Hepatocyte (in vitro differentiated cells): Measurements from ENCODE around the gene HES1. TPM values are rescaled to one million over a fixed set of nuclear protein-coding genes. Genes with fewer than 3 reads are reported as not detected.
"Not testable (repeated sequence)": the region's sequence is repeated elsewhere in the genome, so short reads cannot be mapped to it uniquely, and the experiment has no call there.

Experiments
- DNase-seq: peaks from one replicate; pipeline ENCODE4 v3.0.0-alpha.2; 2016; ENCODE audit warnings: low spot score
- H2AFZ ChIP-seq: fragments of 200-600 bp; sonication (generic); 2 replicates; pipeline ENCODE4 v1.6.0; 2016; ENCODE audit warnings: antibody characterized with exemption, mild to moderate bottlenecking
- H3K27ac ChIP-seq: fragments of 200-600 bp; sonication (generic); 2 replicates; pipeline ENCODE4 v1.5.1; 2016; ENCODE audit warnings: mild to moderate bottlenecking
- H3K27me3 ChIP-seq: fragments of 200-600 bp; sonication (generic); 2 replicates; pipeline ENCODE4 v1.6.1; 2016
- H3K36me3 ChIP-seq: fragments of 200-600 bp; sonication (generic); replicated peaks from 2 replicates; pipeline ENCODE4 v1.5.1; 2016; ENCODE audit warnings: low read depth; ENCODE audit not compliant: insufficient read depth
- H3K4me1 ChIP-seq: fragments of 200-600 bp; sonication (generic); 2 replicates; pipeline ENCODE4 v1.5.1; 2016; ENCODE audit warnings: mild to moderate bottlenecking, moderate library complexity; ENCODE audit not compliant: insufficient read depth
- H3K4me2 ChIP-seq: fragments of 200-600 bp; sonication (generic); 2 replicates; pipeline ENCODE4 v1.6.0; 2016
- H3K4me3 ChIP-seq: fragments of 200-600 bp; sonication (generic); 2 replicates; pipeline ENCODE4 v1.5.1; 2016; ENCODE audit warnings: mild to moderate bottlenecking
- H3K79me2 ChIP-seq: fragments of 200-600 bp; sonication (generic); 2 replicates; pipeline ENCODE4 v1.6.0; 2017; ENCODE audit warnings: mild to moderate bottlenecking
- H3K9me2 ChIP-seq: fragments of 200-600 bp; sonication (generic); replicated peaks from 2 replicates; pipeline ENCODE4 v1.6.0; 2017; ENCODE audit warnings: mild to moderate bottlenecking; ENCODE audit not compliant: insufficient read depth
- H3K9me3 ChIP-seq: fragments of 200-600 bp; sonication (generic); 2 replicates; pipeline ENCODE4 v1.5.1; 2016; ENCODE audit warnings: low read depth, mild to moderate bottlenecking
- H4K20me1 ChIP-seq: fragments of 200-600 bp; sonication (generic); 2 replicates; pipeline ENCODE4 v1.6.0; 2016; ENCODE audit warnings: mild to moderate bottlenecking; ENCODE audit not compliant: insufficient read depth, poor library complexity, severe bottlenecking
- CTCF ChIP-seq: fragments of 200-600 bp; sonication (generic); IDR thresholded peaks from 2 replicates; pipeline ENCODE4 v1.5.1; 2016; ENCODE audit warnings: antibody characterized with exemption, mild to moderate bottlenecking; ENCODE audit not compliant: poor library complexity
- EZH2 ChIP-seq: fragments of 200-600 bp; sonication (generic); IDR thresholded peaks from 2 replicates; pipeline ENCODE4 v1.6.1; 2016; ENCODE audit warnings: antibody characterized with exemption, mild to moderate bottlenecking, borderline replicate concordance
- EZH2phosphoT487 ChIP-seq: fragments of 200-600 bp; sonication (generic); IDR thresholded peaks from one replicate; pipeline ENCODE4 v1.6.1; 2018; ENCODE audit warnings: antibody characterized with exemption, mild to moderate bottlenecking, low read depth, moderate library complexity; ENCODE audit not compliant: unreplicated experiment, severe bottlenecking
- WGBS: methylation state at CpG from one replicate; pipeline ENCODE4 v1.1.6; 2016; ENCODE audit warnings: low lambda C conversion rate; ENCODE audit errors: missing lambda C conversion rate; 5-methylcytosine and 5-hydroxymethylcytosine counted together
- polyA plus RNA-seq: library from polyadenylated mRNA; unstranded; fragments of >200 nt; fragmentation: Nextera tagmentation; extraction: Ambion mirVana; gene quantifications from 2 replicates; pipeline ENCODE4 v1.2.1, GENCODE V29; 2016
- total RNA-seq: library from RNA; depleted of rRNA; stranded (reverse); fragments of >200 nt; gene quantifications from 2 replicates; pipeline ENCODE4 v1.2.3, GENCODE V29; 2014

HES1 gene
- total and polyA plus RNA-seq, 2 experiments from 2014 or later, result 131 to 136 TPM

DNA sequence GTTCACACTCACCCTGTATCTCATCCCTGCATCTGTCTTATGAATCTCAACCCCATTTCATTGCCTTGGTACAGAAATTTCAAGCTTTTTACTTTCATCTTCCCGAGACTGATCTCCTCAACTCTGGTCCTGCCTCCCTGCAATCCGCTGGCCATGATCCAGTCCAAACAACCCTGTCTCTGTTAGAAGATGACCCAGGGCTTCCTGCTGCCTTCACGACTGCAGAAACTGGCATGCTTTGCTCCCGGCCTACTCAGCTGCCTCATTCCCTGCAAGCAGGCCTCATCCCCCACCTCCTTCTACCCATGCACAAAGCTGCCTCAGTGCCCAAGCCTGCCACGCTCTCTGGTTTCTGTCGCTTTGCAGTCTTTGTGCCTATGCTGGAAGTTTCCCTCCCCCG lies 12.4 kb downstream of the HES1 start:
- H2AFZ ChIP-seq, result no peak overlapping the region
- no peaks in the 10 kb centered on the region for H3K79me2 ChIP-seq
- H3K9me2 ChIP-seq, result no peaks in the 10 kb centered on the region
- peaks cover 7% of the 10 kb centered on the region for H3K4me1 ChIP-seq
- no peaks in the 10 kb centered on the region for H3K27me3 ChIP-seq
- WGBS, result 74% methylated on average over 7 of the region's 7 CpGs
- no peak for TF ChIP-seq CTCF
- TF ChIP-seq EZH2phosphoT487, result no peak
- no peak for TF ChIP-seq EZH2
- H4K20me1 ChIP-seq, result no peaks in the 10 kb centered on the region
- H3K9me3 ChIP-seq, result no peaks in the 10 kb centered on the region
- no peak overlapping the region for H3K4me2 ChIP-seq
- no peak for DNase-seq
- no peak overlapping the region for H3K27ac ChIP-seq
- H3K4me3 ChIP-seq, result no peak overlapping the region
- no peaks in the 10 kb centered on the region for H3K36me3 ChIP-seq

DNA sequence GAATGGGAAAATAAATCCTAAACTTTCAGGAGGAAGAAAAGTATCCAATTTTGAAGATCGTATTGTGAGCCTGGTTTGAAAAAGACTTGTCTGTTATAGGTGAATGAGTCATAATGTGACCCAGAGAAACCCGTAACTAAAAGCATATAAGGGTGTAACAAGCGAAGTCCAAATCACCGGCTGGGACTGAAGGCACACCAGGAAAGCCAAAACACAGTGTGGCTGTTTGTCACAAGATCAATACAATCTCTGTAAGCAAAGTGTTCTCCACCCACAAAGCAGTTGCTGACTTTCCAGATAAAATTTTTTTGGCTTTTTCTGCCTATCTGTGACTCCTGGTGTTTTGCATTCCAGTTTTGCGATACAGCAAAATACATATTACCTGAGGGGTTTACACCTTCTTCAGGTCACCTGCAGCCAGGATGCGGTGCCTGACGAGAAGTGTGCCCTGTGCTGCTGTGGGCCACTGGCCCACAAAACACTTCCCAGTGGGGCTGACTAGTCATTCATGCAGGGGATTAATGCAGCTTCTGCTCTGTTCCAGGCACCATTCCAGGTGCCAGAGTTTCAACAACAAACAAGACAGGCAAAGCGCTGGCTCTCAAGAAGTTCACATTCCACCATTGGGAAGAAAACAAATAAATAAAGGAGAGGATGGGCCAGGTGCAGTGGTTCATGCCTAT lies 14.4 kb downstream of the HES1 start:
- WGBS, result 67% methylated on average over 8 of the region's 8 CpGs
- Histone ChIP-seq H3K36me3 (no peaks in the 10 kb centered on the region), H2AFZ (no peak overlapping the region), H3K27ac (peak overlapping the region; percentile 32), H3K79me2 (no peaks in the 10 kb centered on the region), H3K4me3 (no peak overlapping the region), H3K27me3 (no peaks in the 10 kb centered on the region), H3K4me1 (no peaks in the 10 kb centered on the region), H4K20me1 (no peaks in the 10 kb centered on the region), H3K9me3 (no peaks in the 10 kb centered on the region), H3K9me2 (no peaks in the 10 kb centered on the region), H3K4me2 (no peak overlapping the region)
- TF ChIP-seq CTCF (no peak), EZH2 (no peak), EZH2phosphoT487 (no peak)
- DNase-seq, result peak; percentile 26

DNA sequence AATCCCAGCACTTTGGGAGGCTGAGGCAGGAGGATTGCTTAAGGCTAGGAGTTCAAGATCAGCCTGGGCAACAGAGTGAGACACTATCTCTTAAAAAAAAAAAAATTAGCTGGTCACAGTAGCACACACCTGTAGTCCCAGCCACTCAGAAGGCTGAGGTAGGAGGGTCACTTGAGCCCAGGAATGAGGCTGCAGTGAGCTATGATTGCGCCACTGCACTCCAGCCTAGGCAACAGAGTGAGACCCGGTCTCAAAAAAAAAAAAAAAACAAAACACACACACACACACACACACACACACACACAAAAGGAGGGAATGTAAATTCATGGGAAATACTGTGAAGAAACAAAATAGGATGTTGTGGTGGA lies 15.0 kb downstream of the HES1 start:
- not testable (repeated sequence) for H3K79me2 ChIP-seq, DNase-seq, H3K27ac ChIP-seq, H3K9me2 ChIP-seq, H3K36me3 ChIP-seq, H3K4me3 ChIP-seq, H3K4me1 ChIP-seq, H4K20me1 ChIP-seq, H2AFZ ChIP-seq, H3K9me3 ChIP-seq, H3K27me3 ChIP-seq, H3K4me2 ChIP-seq
- 77% methylated on average over 2 of the region's 2 CpGs for whole genome bisulfite sequencing

DNA sequence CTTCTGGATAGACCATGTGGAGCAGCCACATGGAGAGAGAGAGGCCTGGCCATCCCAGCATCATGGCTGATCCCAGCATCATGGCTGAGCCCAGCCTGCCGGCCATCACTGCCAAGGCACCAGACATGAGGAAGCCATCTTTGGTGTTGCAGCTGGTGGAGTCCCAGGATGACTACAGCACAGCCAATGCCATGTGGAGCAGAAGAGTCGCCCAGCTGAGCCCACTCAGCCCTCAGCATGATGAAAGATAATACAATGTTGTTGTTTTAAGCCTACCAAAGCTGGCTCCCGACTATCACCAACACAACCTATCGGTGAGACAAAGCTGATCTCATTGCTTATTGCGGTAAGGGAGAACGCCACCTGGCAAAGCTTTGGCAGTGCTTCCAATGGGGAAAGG lies 18.4 kb downstream of the HES1 start:
- no peaks in the 10 kb centered on the region for H3K79me2 ChIP-seq
- TF ChIP-seq EZH2 (no peak), CTCF (no peak), EZH2phosphoT487 (no peak)
- H4K20me1 ChIP-seq, result no peaks in the 10 kb centered on the region
- 98% methylated on average over 6 of the region's 6 CpGs for WGBS
- H3K9me2 ChIP-seq, result no peaks in the 10 kb centered on the region
- no peaks in the 10 kb centered on the region for H3K27me3 ChIP-seq
- no peak overlapping the region for H3K4me2 ChIP-seq
- H3K27ac ChIP-seq, result no peak overlapping the region
- H3K9me3 ChIP-seq, result no peaks in the 10 kb centered on the region
- no peaks in the 10 kb centered on the region for H3K36me3 ChIP-seq
- H3K4me1 ChIP-seq, result peaks cover 4% of the 10 kb centered on the region
- no peak overlapping the region for H3K4me3 ChIP-seq
- no peak overlapping the region for H2AFZ ChIP-seq
- no peak for DNase-seq
